Smooth muscle cell (in vitro differentiated cells): ENCODE results near the gene ANTKMT. TPM values are rescaled to one million over a fixed set of nuclear protein-coding genes. Genes with fewer than 3 reads are reported as not detected.

Source experiments
- DNase-seq: peaks from one replicate; lab custom pipeline; 2025; ENCODE audit not compliant: unreplicated experiment; lab: John Stamatoyannopoulos, UW
- H2AFZ ChIP-seq: fragments of 200-600 bp; sonication (generic); 2 replicates; pipeline ENCODE4 v1.6.0; 2016; ENCODE audit warnings: antibody characterized with exemption, low read depth, mild to moderate bottlenecking
- H3F3A ChIP-seq: fragments of 200-600 bp; sonication (generic); 2 replicates; pipeline ENCODE4 v1.6.0; 2017; ENCODE audit warnings: antibody characterized with exemption, low read depth
- H3K27ac ChIP-seq: fragments of 200-600 bp; sonication (generic); 2 replicates; pipeline ENCODE4 v1.5.1; 2016; ENCODE audit warnings: low read depth, mild to moderate bottlenecking
- H3K27me3 ChIP-seq: fragments of 200-600 bp; sonication (generic); 2 replicates; pipeline ENCODE4 v1.6.1; 2016; ENCODE audit warnings: low read depth, mild to moderate bottlenecking
- H3K36me3 ChIP-seq: fragments of 200-600 bp; sonication (generic); 2 replicates; pipeline ENCODE4 v1.5.1; 2016; ENCODE audit warnings: low read depth
- H3K4me1 ChIP-seq: fragments of 200-600 bp; sonication (generic); 2 replicates; pipeline ENCODE4 v1.5.1; 2016; ENCODE audit warnings: low read depth
- H3K4me2 ChIP-seq: fragments of 200-600 bp; sonication (generic); 2 replicates; pipeline ENCODE4 v1.6.0; 2016; ENCODE audit warnings: mild to moderate bottlenecking
- H3K4me3 ChIP-seq: fragments of 200-600 bp; sonication (generic); 2 replicates; pipeline ENCODE4 v1.5.1; 2016; ENCODE audit warnings: mild to moderate bottlenecking
- H3K79me2 ChIP-seq: fragments of 200-600 bp; sonication (generic); 2 replicates; pipeline ENCODE4 v1.6.0; 2016; ENCODE audit warnings: low read depth, mild to moderate bottlenecking
- H3K9ac ChIP-seq: fragments of 200-600 bp; sonication (generic); 2 replicates; pipeline ENCODE4 v1.6.0; 2016; ENCODE audit warnings: low read depth
- H3K9me3 ChIP-seq: fragments of 200-600 bp; sonication (generic); replicated peaks from 2 replicates; pipeline ENCODE4 v1.5.1; 2016; ENCODE audit warnings: low read depth
- H4K20me1 ChIP-seq: fragments of 200-600 bp; sonication (generic); 2 replicates; pipeline ENCODE4 v1.6.0; 2016; ENCODE audit warnings: low read depth
- WGBS: methylation state at CpG from one replicate; pipeline ENCODE4 v1.1.7; 2016; ENCODE audit warnings: low lambda C conversion rate; 5-methylcytosine and 5-hydroxymethylcytosine counted together
- polyA plus RNA-seq: library from polyadenylated mRNA; unstranded; fragments of >200 nt; fragmentation: Nextera tagmentation; extraction: Ambion mirVana; gene quantifications from 2 replicates; pipeline ENCODE4 v1.2.1, GENCODE V29; 2016
- total RNA-seq: library from RNA; depleted of rRNA; stranded (reverse); fragments of >200 nt; gene quantifications from 2 replicates; pipeline ENCODE4 v1.2.3, GENCODE V29; 2014
- TF ChIP-seq, protein P1 (sequence below): fragments of 200-600 bp; sonication (generic); IDR thresholded peaks from 2 replicates; pipeline ENCODE4 v1.5.1; 2017; ENCODE audit warnings: borderline replicate concordance, mild to moderate bottlenecking, antibody characterized with exemption; ENCODE audit not compliant: insufficient read depth, poor library complexity, severe bottlenecking

Gene ANTKMT
- total and polyA plus RNA-seq, 2 experiments from 2014 or later = 15.6 to 39.8 TPM

DNA sequence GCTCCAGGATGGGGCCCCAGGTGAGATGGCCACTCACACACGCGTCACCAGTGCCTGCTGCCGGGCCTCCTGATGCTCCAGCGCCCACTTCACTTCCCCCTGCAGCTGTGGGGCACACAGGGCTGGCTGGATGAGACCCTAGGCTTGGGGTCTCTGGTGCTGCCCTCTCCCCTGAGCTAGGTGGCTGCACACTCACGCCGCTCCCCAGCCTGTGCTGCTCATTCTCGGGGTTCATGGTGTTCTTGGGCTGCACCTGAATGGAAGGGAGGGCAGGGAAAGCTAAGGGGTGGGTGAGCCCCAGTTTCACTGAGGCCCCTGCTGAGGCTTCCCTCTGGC is 4.1 kb downstream of the ANTKMT start:
- Histone ChIP-seq H3K4me1 (peaks cover 12% of the 10 kb centered on the region), H3K4me2 (no peak overlapping the region), H3K4me3 (no peak overlapping the region), H3K27ac (no peak overlapping the region), H3K9me3 (no peaks in the 10 kb centered on the region), H2AFZ (no peak overlapping the region), H3K36me3 (no peaks in the 10 kb centered on the region), H3K27me3 (no peaks in the 10 kb centered on the region), H3F3A (peaks cover 4% of the 10 kb centered on the region), H3K9ac (no peak overlapping the region), H3K79me2 (no peaks in the 10 kb centered on the region), H4K20me1 (peaks cover 10% of the 10 kb centered on the region)
- whole genome bisulfite sequencing = 93% methylated on average over 7 of the region's 7 CpGs
- TF ChIP-seq, protein P1, sequence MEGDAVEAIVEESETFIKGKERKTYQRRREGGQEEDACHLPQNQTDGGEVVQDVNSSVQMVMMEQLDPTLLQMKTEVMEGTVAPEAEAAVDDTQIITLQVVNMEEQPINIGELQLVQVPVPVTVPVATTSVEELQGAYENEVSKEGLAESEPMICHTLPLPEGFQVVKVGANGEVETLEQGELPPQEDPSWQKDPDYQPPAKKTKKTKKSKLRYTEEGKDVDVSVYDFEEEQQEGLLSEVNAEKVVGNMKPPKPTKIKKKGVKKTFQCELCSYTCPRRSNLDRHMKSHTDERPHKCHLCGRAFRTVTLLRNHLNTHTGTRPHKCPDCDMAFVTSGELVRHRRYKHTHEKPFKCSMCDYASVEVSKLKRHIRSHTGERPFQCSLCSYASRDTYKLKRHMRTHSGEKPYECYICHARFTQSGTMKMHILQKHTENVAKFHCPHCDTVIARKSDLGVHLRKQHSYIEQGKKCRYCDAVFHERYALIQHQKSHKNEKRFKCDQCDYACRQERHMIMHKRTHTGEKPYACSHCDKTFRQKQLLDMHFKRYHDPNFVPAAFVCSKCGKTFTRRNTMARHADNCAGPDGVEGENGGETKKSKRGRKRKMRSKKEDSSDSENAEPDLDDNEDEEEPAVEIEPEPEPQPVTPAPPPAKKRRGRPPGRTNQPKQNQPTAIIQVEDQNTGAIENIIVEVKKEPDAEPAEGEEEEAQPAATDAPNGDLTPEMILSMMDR = no peak
- no peak for DNase-seq

DNA sequence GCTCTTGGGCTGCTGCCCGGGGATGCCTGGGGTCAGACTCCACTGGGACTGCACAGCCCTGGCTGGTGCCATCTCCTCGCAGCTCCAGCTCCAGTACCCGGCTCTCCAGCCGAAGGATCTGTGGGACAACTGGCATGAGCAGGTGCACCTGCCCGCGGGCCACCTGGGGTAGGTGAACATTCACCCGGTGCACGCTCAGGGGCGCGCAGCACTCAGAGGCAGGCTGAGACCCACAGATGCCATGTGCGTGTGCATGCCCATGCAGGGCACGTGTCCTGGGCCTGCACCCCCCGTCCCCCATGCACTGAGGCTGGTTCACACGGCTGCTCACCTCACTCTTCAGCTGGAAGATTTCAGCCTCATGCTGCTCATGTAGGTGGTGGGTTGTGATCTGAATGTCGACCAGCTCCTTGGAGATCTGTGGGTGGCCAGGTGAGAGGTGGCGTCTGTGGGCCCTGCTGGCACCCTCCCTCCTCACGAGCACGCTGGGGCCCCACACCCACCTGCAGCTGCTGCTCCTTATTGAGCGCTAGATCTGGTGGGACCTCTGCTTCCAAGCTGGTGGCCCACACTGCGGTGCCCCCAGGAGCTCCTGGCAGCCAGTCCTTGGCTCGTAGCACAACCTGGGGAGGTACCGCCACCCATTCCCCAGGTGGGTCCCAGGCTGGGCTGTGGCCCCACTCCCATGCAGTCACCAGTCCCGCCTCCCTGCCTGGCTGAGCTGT is 4.7 kb downstream of the ANTKMT start:
- Histone ChIP-seq H3K27me3 (no peaks in the 10 kb centered on the region), H3K4me2 (no peak overlapping the region), H3K27ac (no peak overlapping the region), H3K9me3 (no peaks in the 10 kb centered on the region), H2AFZ (no peak overlapping the region), H3F3A (peaks cover 4% of the 10 kb centered on the region), H3K4me3 (no peak overlapping the region), H3K36me3 (no peaks in the 10 kb centered on the region), H3K79me2 (no peaks in the 10 kb centered on the region), H3K9ac (no peak overlapping the region), H3K4me1 (peaks cover 10% of the 10 kb centered on the region), H4K20me1 (peaks cover 10% of the 10 kb centered on the region)
- TF ChIP-seq, protein P1 = no peak
- no peak for DNase-seq
- 91% methylated on average over 23 of the region's 23 CpGs for WGBS

DNA sequence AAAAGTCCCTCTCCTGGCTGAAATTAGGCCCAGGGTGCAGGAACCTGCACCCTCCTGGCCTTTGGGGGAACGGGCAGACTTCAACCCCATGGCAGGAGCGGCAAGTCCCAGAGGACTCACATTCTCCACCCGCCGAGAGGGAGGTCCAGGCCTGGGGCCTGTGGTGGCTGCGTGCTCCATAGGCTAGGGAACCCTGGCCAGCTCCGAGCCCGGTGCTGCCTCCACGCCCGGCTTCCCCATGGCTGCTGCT is 5.2 kb downstream of the ANTKMT start:
- Histone ChIP-seq H3K9me3 (no peaks in the 10 kb centered on the region), H2AFZ (no peak overlapping the region), H3K9ac (no peak overlapping the region), H3F3A (peaks cover 4% of the 10 kb centered on the region), H3K27me3 (no peaks in the 10 kb centered on the region), H3K27ac (no peak overlapping the region), H3K36me3 (no peaks in the 10 kb centered on the region), H4K20me1 (peaks cover 10% of the 10 kb centered on the region), H3K4me2 (no peak overlapping the region), H3K4me1 (peaks cover 10% of the 10 kb centered on the region), H3K79me2 (no peaks in the 10 kb centered on the region), H3K4me3 (no peak overlapping the region)
- no peak for DNase-seq
- 34% methylated on average over 9 of the region's 9 CpGs for WGBS
- TF ChIP-seq, protein P1 = no peak
